Body of pancreas (tissue), 4 donors: ENCODE measurements around the gene SIGLEC10. TPM values are rescaled to one million over a fixed set of nuclear protein-coding genes. Genes with fewer than 3 reads are reported as not detected.

Experiments used
- ATAC-seq: fragments of 150-250 bp; one replicate; pipeline ENCODE4 v1.9.1; 2016
- DNase-seq, 4 donors: peaks; one replicate each; pipeline ENCODE4 v3.0.0-alpha.2; 2019
- H3K27ac ChIP-seq, 4 donors: fragments of 200-600 bp; sonication (generic); 1 replicate in 3 of 4; 2 replicates in 1 of 4; pipeline versions ENCODE4 v1.5.1 to v1.6.1; 2016 to 2019; ENCODE audit warnings: mild to moderate bottlenecking in 1 of 4, mixed read lengths in 1 of 4, moderate library complexity in 1 of 4
- H3K27me3 ChIP-seq, 2 donors: fragments of 200-600 bp; sonication (generic); one replicate each; pipeline ENCODE4 v1.6.0; 2016; ENCODE audit warnings: mild to moderate bottlenecking in 1 of 2
- H3K36me3 ChIP-seq, 2 donors: fragments of 200-600 bp; sonication (generic); replicated peaks in 1 of 2; 2 replicates each; pipeline ENCODE4 v1.5.1; 2016; ENCODE audit warnings: low read depth in 2 of 2; ENCODE audit not compliant: insufficient read depth in 1 of 2
- H3K4me1 ChIP-seq: fragments of 200-600 bp; sonication (generic); one replicate; pipeline ENCODE4 v1.6.0; 2016
- H3K4me3 ChIP-seq, 2 donors: fragments of 200-600 bp; sonication (generic); 1 replicate in 1 of 2; 2 replicates in 1 of 2; pipeline ENCODE4 v1.5.1; 2016 to 2019
- H3K9me3 ChIP-seq, 3 donors: fragments of 200-600 bp; sonication (generic); 1 replicate in 2 of 3; 2 replicates in 1 of 3; pipeline ENCODE4 v1.5.1; 2016
- POLR2A ChIP-seq, 3 donors: fragments of 450-650 bp; IDR thresholded peaks; one replicate each; pipeline ENCODE4 v1.6.1; 2016; ENCODE audit warnings: antibody characterized with exemption in 3 of 3, mild to moderate bottlenecking in 2 of 3
- WGBS, 2 donors: methylation state at CpG; one replicate each; pipeline ENCODE4 v1.1.5; 2017; 5-methylcytosine and 5-hydroxymethylcytosine counted together
- intact Hi-C: fragments of 100-400 bp; cut with DNase I; formaldehyde crosslinking; loops from one replicate; pipeline ENCODE4 v1.15.1; 2023
- total RNA-seq, 2 donors: library from RNA; depleted of rRNA; stranded (reverse); fragments of >200 nt; gene quantifications; one replicate each; pipeline ENCODE4 v1.1.0, GENCODE V29; 2016
- TF ChIP-seq, protein P1 (sequence below), 7 experiments: fragments of 450-650 bp in 4 of 7; fragments of 200-600 bp in 3 of 7; sonication (generic) in 3 of 7; IDR thresholded peaks; one replicate each; pipeline ENCODE4 v1.5.1; 2016 to 2019; ENCODE audit warnings: antibody characterized with exemption in 7 of 7

The SIGLEC10 gene
- total RNA-seq, 2 donors from 2014 or later, result 2.0 to 3.9 TPM

- intact Hi-C loops, result no loop called here
- 1 to 2% methylated on average over 45 to 54 of the region's 54 CpGs for WGBS, 2 donors
- DNase-seq (peak; percentile 98 to 100 (median 99)), ATAC-seq (peak; percentile 87)
- H3K27ac ChIP-seq, result peak overlapping the region; percentile 94 to 99 (median 98)
- no peaks in the 10 kb centered on the region for H3K27me3 ChIP-seq
- H3K4me1 ChIP-seq, result peaks cover 44% of the 10 kb centered on the region
- TF ChIP-seq POLR2A (IDR thresholded peaks at IDR 0.05), result peak; percentile 84 to 90 (median 88)
- TF ChIP-seq, protein P1, sequence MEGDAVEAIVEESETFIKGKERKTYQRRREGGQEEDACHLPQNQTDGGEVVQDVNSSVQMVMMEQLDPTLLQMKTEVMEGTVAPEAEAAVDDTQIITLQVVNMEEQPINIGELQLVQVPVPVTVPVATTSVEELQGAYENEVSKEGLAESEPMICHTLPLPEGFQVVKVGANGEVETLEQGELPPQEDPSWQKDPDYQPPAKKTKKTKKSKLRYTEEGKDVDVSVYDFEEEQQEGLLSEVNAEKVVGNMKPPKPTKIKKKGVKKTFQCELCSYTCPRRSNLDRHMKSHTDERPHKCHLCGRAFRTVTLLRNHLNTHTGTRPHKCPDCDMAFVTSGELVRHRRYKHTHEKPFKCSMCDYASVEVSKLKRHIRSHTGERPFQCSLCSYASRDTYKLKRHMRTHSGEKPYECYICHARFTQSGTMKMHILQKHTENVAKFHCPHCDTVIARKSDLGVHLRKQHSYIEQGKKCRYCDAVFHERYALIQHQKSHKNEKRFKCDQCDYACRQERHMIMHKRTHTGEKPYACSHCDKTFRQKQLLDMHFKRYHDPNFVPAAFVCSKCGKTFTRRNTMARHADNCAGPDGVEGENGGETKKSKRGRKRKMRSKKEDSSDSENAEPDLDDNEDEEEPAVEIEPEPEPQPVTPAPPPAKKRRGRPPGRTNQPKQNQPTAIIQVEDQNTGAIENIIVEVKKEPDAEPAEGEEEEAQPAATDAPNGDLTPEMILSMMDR (IDR thresholded peaks at IDR 0.05), result no peak
- H3K4me3 ChIP-seq, result peak overlapping the region; percentile 54 to 61
- H3K9me3 ChIP-seq, result no peaks in the 10 kb centered on the region
- H3K36me3 ChIP-seq, result no peaks in the 10 kb centered on the region
These were observed 50.8 kb downstream of the SIGLEC10 start for GRCh38 chr19:51366389-51367254.

DNA sequence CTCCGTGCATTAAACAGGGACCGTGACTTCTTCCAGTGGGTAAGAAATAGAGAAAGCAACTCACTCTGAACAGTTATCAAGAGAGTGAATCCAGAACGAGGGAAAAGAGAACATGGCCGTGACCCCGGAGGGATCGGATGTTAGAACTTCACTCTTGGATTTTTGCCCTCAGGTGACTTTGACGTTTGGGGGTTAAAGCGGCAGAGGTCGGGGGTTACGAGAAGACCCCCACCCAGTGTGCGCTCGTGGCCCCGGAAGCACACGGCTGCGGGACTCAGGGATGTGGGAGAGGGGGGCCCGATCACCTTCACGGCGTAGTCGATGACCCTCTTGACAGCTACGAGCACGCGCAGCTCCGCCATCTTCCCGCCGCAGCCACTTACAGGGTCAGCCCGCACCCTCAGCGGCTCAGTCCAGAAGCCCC is 51.5 kb downstream of the SIGLEC10 start, which contains the start of gene ETFB:
TSS of gene ETFB (minus strand) at position 424 of the 424 bp plus-strand sequence. CDS start at position 362, 62 bp downstream.
- Histone ChIP-seq H3K4me1 (peaks cover 44% of the 10 kb centered on the region), H3K36me3 (no peaks in the 10 kb centered on the region), H3K27me3 (no peaks in the 10 kb centered on the region), H3K4me3 (peak within 1 kb of the TSS; percentile 54 to 61), H3K27ac (peak within 1 kb of the TSS; percentile 94 to 99 (median 98)), H3K9me3 (no peaks in the 10 kb centered on the region)
- WGBS, 2 donors, result 0% methylated on average over 12 to 27 of the region's 27 CpGs
- intact Hi-C loops, result no loop called here
- ATAC-seq, result no peak
- peak in 1 of 3 donors; percentile 41 for TF ChIP-seq POLR2A (IDR thresholded peaks at IDR 0.05)
- TF ChIP-seq, protein P1 (IDR thresholded peaks at IDR 0.05), result peak in 1 of 7 experiments; percentile 3
- DNase-seq, result no peak

GRCh38 chr19:51365211-51365964 is 52.1 kb downstream of the SIGLEC10 start:
- H3K9me3 ChIP-seq, result no peaks in the 10 kb centered on the region
- intact Hi-C loops, result no loop called here
- no peaks in the 10 kb centered on the region for H3K36me3 ChIP-seq
- peak overlapping the region; percentile 94 to 99 (median 98) for H3K27ac ChIP-seq
- H3K4me1 ChIP-seq, result peaks cover 44% of the 10 kb centered on the region
- no peaks in the 10 kb centered on the region for H3K27me3 ChIP-seq
- H3K4me3 ChIP-seq, result peak overlapping the region; percentile 54 to 61
- no peak for ATAC-seq
- peak; percentile 26 to 55 (median 45) for DNase-seq
- no peak for TF ChIP-seq POLR2A (IDR thresholded peaks at IDR 0.05)
- TF ChIP-seq, protein P1 (IDR thresholded peaks at IDR 0.05), result peak in 1 of 7 experiments; percentile 2
- WGBS, 2 donors, result 12 to 14% methylated on average over 9 to 10 of the region's 10 CpGs

GRCh38 chr19:51364200-51365106 is 53.0 kb downstream of the SIGLEC10 start:
- Histone ChIP-seq H3K4me3 (no peak overlapping the region), H3K9me3 (no peaks in the 10 kb centered on the region), H3K36me3 (no peaks in the 10 kb centered on the region), H3K27me3 (no peaks in the 10 kb centered on the region), H3K4me1 (peaks cover 44% of the 10 kb centered on the region), H3K27ac (no peak overlapping the region)
- intact Hi-C loops, result no loop called here
- DNase-seq, result no peak
- TF ChIP-seq, protein P1 (IDR thresholded peaks at IDR 0.05), result no peak
- no peak for TF ChIP-seq POLR2A (IDR thresholded peaks at IDR 0.05)
- no peak for ATAC-seq
- WGBS, 2 donors, result 82 to 83% methylated on average over 8 to 15 of the region's 15 CpGs
